ENCODE data around the gene RBMS3.
A peak's percentile ranks its signal among the peaks of the same experiment; 100 is the strongest.

Gene RBMS3

GRCh38 chr3:29279286-29279685 lies 1.6 kb upstream of the RBMS3 start:
- no peaks in the 10 kb centered on the region for H3K36me3 ChIP-seq (ENCODE audit: control insufficient read depth in 1 of 2, insufficient read depth in 2 of 2, low read length in 2 of 2)
- H3K9me3 ChIP-seq (ENCODE audit: control insufficient read depth in 1 of 2, low read length in 2 of 2), result no peaks in the 10 kb centered on the region
- H3K27ac ChIP-seq (ENCODE audit: low read length), result no peak overlapping the region
- peak overlapping the region in 1 of 2 donors; percentile 31 for H3K4me3 ChIP-seq (ENCODE audit: low read depth in 1 of 2, low read length in 2 of 2)
- H3K27me3 ChIP-seq (ENCODE audit: low read depth, low read length), result no peaks in the 10 kb centered on the region
- no peaks in the 10 kb centered on the region for H3K4me1 ChIP-seq (ENCODE audit: control insufficient read depth in 1 of 2, insufficient read depth in 2 of 2, low read length in 2 of 2)

GRCh38 chr3:29279806-29280205 lies 1.1 kb upstream of the RBMS3 start:
- H3K27me3 ChIP-seq (ENCODE audit: low read depth, low read length), result no peaks in the 10 kb centered on the region
- no peaks in the 10 kb centered on the region for H3K36me3 ChIP-seq (ENCODE audit: control insufficient read depth in 1 of 2, insufficient read depth in 2 of 2, low read length in 2 of 2)
- no peaks in the 10 kb centered on the region for H3K4me1 ChIP-seq (ENCODE audit: control insufficient read depth in 1 of 2, insufficient read depth in 2 of 2, low read length in 2 of 2)
- H3K27ac ChIP-seq (ENCODE audit: low read length), result peak overlapping the region; percentile 93
- no peaks in the 10 kb centered on the region for H3K9me3 ChIP-seq (ENCODE audit: control insufficient read depth in 1 of 2, low read length in 2 of 2)
- peak overlapping the region; percentile 31 to 71 for H3K4me3 ChIP-seq (ENCODE audit: low read depth in 1 of 2, low read length in 2 of 2)

- Histone ChIP-seq H3K27me3 (ENCODE audit: low read depth, low read length) (no peaks in the 10 kb centered on the region), H3K4me3 (ENCODE audit: low read depth in 1 of 2, low read length in 2 of 2) (peak overlapping the region; percentile 71 to 90), H3K9me3 (ENCODE audit: control insufficient read depth in 1 of 2, low read length in 2 of 2) (no peaks in the 10 kb centered on the region), H3K27ac (ENCODE audit: low read length) (peak overlapping the region; percentile 97), H3K4me1 (ENCODE audit: control insufficient read depth in 1 of 2, insufficient read depth in 2 of 2, low read length in 2 of 2) (peaks cover 0 to 2% of the 10 kb centered on the region in 2 donors), H3K36me3 (ENCODE audit: control insufficient read depth in 1 of 2, insufficient read depth in 2 of 2, low read length in 2 of 2) (no peaks in the 10 kb centered on the region)
Measured at GRCh38 chr3:29281094-29281343, 148 bp downstream of the RBMS3 start.

- H3K27ac ChIP-seq (ENCODE audit: low read length), result peak overlapping the region; percentile 97
- H3K36me3 ChIP-seq (ENCODE audit: control insufficient read depth in 1 of 2, insufficient read depth in 2 of 2, low read length in 2 of 2), result no peaks in the 10 kb centered on the region
- H3K9me3 ChIP-seq (ENCODE audit: control insufficient read depth in 1 of 2, low read length in 2 of 2), result no peaks in the 10 kb centered on the region
- H3K4me3 ChIP-seq (ENCODE audit: low read depth in 1 of 2, low read length in 2 of 2), result peak overlapping the region; percentile 71 to 90
- no peaks in the 10 kb centered on the region for H3K27me3 ChIP-seq (ENCODE audit: low read depth, low read length)
- H3K4me1 ChIP-seq (ENCODE audit: control insufficient read depth in 1 of 2, insufficient read depth in 2 of 2, low read length in 2 of 2), result peaks cover 0 to 3% of the 10 kb centered on the region in 2 donors
Measured at GRCh38 chr3:29281344-29282241, 722 bp downstream of the RBMS3 start.

GRCh38 chr3:29282427-29283230 lies 1.8 kb downstream of the RBMS3 start:
- Histone ChIP-seq H3K27me3 (ENCODE audit: low read depth, low read length) (no peaks in the 10 kb centered on the region), H3K36me3 (ENCODE audit: control insufficient read depth in 1 of 2, insufficient read depth in 2 of 2, low read length in 2 of 2) (no peaks in the 10 kb centered on the region), H3K4me3 (ENCODE audit: low read depth in 1 of 2, low read length in 2 of 2) (peak overlapping the region; percentile 71 to 90), H3K9me3 (ENCODE audit: control insufficient read depth in 1 of 2, low read length in 2 of 2) (no peaks in the 10 kb centered on the region), H3K27ac (ENCODE audit: low read length) (peak overlapping the region; percentile 97), H3K4me1 (ENCODE audit: control insufficient read depth in 1 of 2, insufficient read depth in 2 of 2, low read length in 2 of 2) (peaks cover 0 to 3% of the 10 kb centered on the region in 2 donors)

GRCh38 chr3:29283231-29284119 lies 2.6 kb downstream of the RBMS3 start:
- peak overlapping the region; percentile 97 for H3K27ac ChIP-seq (ENCODE audit: low read length)

GRCh38 chr3:29284497-29284896 lies 3.6 kb downstream of the RBMS3 start:
- H3K4me1 ChIP-seq (ENCODE audit: control insufficient read depth in 1 of 2, insufficient read depth in 2 of 2, low read length in 2 of 2), result peaks cover 0 to 10% of the 10 kb centered on the region in 2 donors
- H3K9me3 ChIP-seq (ENCODE audit: control insufficient read depth in 1 of 2, low read length in 2 of 2), result no peaks in the 10 kb centered on the region
- H3K27ac ChIP-seq (ENCODE audit: low read length), result peak overlapping the region; percentile 97
- no peaks in the 10 kb centered on the region for H3K36me3 ChIP-seq (ENCODE audit: control insufficient read depth in 1 of 2, insufficient read depth in 2 of 2, low read length in 2 of 2)
- H3K27me3 ChIP-seq (ENCODE audit: low read depth, low read length), result no peaks in the 10 kb centered on the region
- peak overlapping the region; percentile 71 to 90 for H3K4me3 ChIP-seq (ENCODE audit: low read depth in 1 of 2, low read length in 2 of 2)

More at GRCh38 chr3:29283231-29284119, 2.6 kb downstream of the RBMS3 start:
- H3K36me3 ChIP-seq (ENCODE audit: control insufficient read depth in 1 of 2, insufficient read depth in 2 of 2, low read length in 2 of 2), result no peaks in the 10 kb centered on the region
- peak overlapping the region; percentile 71 to 90 for H3K4me3 ChIP-seq (ENCODE audit: low read depth in 1 of 2, low read length in 2 of 2)
- H3K9me3 ChIP-seq (ENCODE audit: control insufficient read depth in 1 of 2, low read length in 2 of 2), result no peaks in the 10 kb centered on the region
- no peaks in the 10 kb centered on the region for H3K27me3 ChIP-seq (ENCODE audit: low read depth, low read length)
- peaks cover 0 to 3% of the 10 kb centered on the region in 2 donors for H3K4me1 ChIP-seq (ENCODE audit: control insufficient read depth in 1 of 2, insufficient read depth in 2 of 2, low read length in 2 of 2)

- Histone ChIP-seq H3K4me1 (ENCODE audit: control insufficient read depth in 1 of 2, insufficient read depth in 2 of 2, low read length in 2 of 2) (peaks cover 0 to 10% of the 10 kb centered on the region in 2 donors), H3K4me3 (ENCODE audit: low read depth in 1 of 2, low read length in 2 of 2) (peak overlapping the region; percentile 49 to 61), H3K27ac (ENCODE audit: low read length) (peak overlapping the region; percentile 70), H3K36me3 (ENCODE audit: control insufficient read depth in 1 of 2, insufficient read depth in 2 of 2, low read length in 2 of 2) (no peaks in the 10 kb centered on the region), H3K9me3 (ENCODE audit: control insufficient read depth in 1 of 2, low read length in 2 of 2) (no peaks in the 10 kb centered on the region), H3K27me3 (ENCODE audit: low read depth, low read length) (no peaks in the 10 kb centered on the region)
Measured at GRCh38 chr3:29285471-29286071, 4.7 kb downstream of the RBMS3 start.

- Histone ChIP-seq H3K36me3 (ENCODE audit: control insufficient read depth in 1 of 2, insufficient read depth in 2 of 2, low read length in 2 of 2) (no peaks in the 10 kb centered on the region), H3K27me3 (ENCODE audit: low read depth, low read length) (no peaks in the 10 kb centered on the region), H3K4me1 (ENCODE audit: control insufficient read depth in 1 of 2, insufficient read depth in 2 of 2, low read length in 2 of 2) (peaks cover 0 to 18% of the 10 kb centered on the region in 2 donors), H3K9me3 (ENCODE audit: control insufficient read depth in 1 of 2, low read length in 2 of 2) (no peaks in the 10 kb centered on the region), H3K27ac (ENCODE audit: low read length) (peak overlapping the region; percentile 70), H3K4me3 (ENCODE audit: low read depth in 1 of 2, low read length in 2 of 2) (peak overlapping the region; percentile 49 to 61)
Measured at GRCh38 chr3:29286478-29287240, 5.8 kb downstream of the RBMS3 start.

- Histone ChIP-seq H3K27ac (ENCODE audit: low read length) (no peak overlapping the region), H3K9me3 (ENCODE audit: control insufficient read depth in 1 of 2, low read length in 2 of 2) (no peaks in the 10 kb centered on the region), H3K27me3 (ENCODE audit: low read depth, low read length) (no peaks in the 10 kb centered on the region), H3K36me3 (ENCODE audit: control insufficient read depth in 1 of 2, insufficient read depth in 2 of 2, low read length in 2 of 2) (no peaks in the 10 kb centered on the region), H3K4me1 (ENCODE audit: control insufficient read depth in 1 of 2, insufficient read depth in 2 of 2, low read length in 2 of 2) (peaks cover 0 to 26% of the 10 kb centered on the region in 2 donors), H3K4me3 (ENCODE audit: low read depth in 1 of 2, low read length in 2 of 2) (no peak overlapping the region)
Measured at GRCh38 chr3:29290596-29290995, 9.7 kb downstream of the RBMS3 start.
